Uterus (tissue), 4 donors: ENCODE results near the gene CFAP251. TPM values are rescaled to one million over a fixed set of nuclear protein-coding genes. Genes with fewer than 3 reads are reported as not detected.

ENCODE experiments used
- DNase-seq, 2 donors: peaks; one replicate each; pipeline ENCODE4 v3.0.0-alpha.2; 2019 to 2020
- H3K27ac ChIP-seq, 2 donors: fragments of 200-600 bp; sonication (generic); 1 replicate in 1 of 2; 2 replicates in 1 of 2; pipeline ENCODE4 v1.5.1; 2016 to 2018
- H3K27me3 ChIP-seq, 2 donors: fragments of 200-600 bp; sonication (generic); one replicate each; pipeline ENCODE4 v1.5.1; 2018 to 2019; ENCODE audit warnings: control low read depth in 1 of 2
- H3K36me3 ChIP-seq, 2 donors: fragments of 200-600 bp; sonication (generic); one replicate each; pipeline ENCODE4 v1.5.1; 2019; ENCODE audit warnings: control low read depth in 1 of 2
- H3K4me1 ChIP-seq, 2 donors: fragments of 200-600 bp; sonication (generic); one replicate each; pipeline ENCODE4 v1.5.1; 2018 to 2019; ENCODE audit warnings: control low read depth in 1 of 2
- H3K4me3 ChIP-seq, 2 donors: fragments of 200-600 bp; sonication (generic); 1 replicate in 1 of 2; 2 replicates in 1 of 2; pipeline ENCODE4 v1.5.1; 2018 to 2019; ENCODE audit warnings: mild to moderate bottlenecking in 1 of 2
- H3K9me3 ChIP-seq, 2 donors: fragments of 200-600 bp; sonication (generic); one replicate each; pipeline ENCODE4 v1.5.1; 2019; ENCODE audit warnings: control low read depth in 1 of 2
- CTCF ChIP-seq, 4 experiments: fragments of 200-600 bp in 2 of 4; fragments of 450-650 bp in 2 of 4; sonication (generic) in 2 of 4; IDR thresholded peaks; one replicate each; pipeline ENCODE4 v1.5.1; 2016 to 2019; ENCODE audit warnings: antibody characterized with exemption in 4 of 4, mild to moderate bottlenecking in 2 of 4, moderate library complexity in 1 of 4
- POLR2A ChIP-seq, 2 donors: fragments of 450-650 bp; IDR thresholded peaks; one replicate each; pipeline ENCODE4 v1.6.1; 2016; ENCODE audit warnings: antibody characterized with exemption in 2 of 2, mild to moderate bottlenecking in 1 of 2, moderate library complexity in 1 of 2
- intact Hi-C: fragments of 100-400 bp; cut with DNase I; formaldehyde crosslinking; loops from one replicate; pipeline ENCODE4 v1.15.1; 2023; ENCODE audit warnings: low total_unique reads
- total RNA-seq, 4 donors: library from RNA; depleted of rRNA in 3 of 4; stranded (reverse); fragments of >200 nt in 3 of 4; gene quantifications; one replicate each; pipeline versions ENCODE4 v1.1.0 to v1.2.4, GENCODE V29; 2014 to 2023
- donor health status: DM: yes; HTN: yes; CAD: no.

The CFAP251 gene
- total RNA-seq, 4 donors from 2014 or later, result 5.9 to 135 (median 12.7) TPM

- intact Hi-C loops, result no loop called here
- no peaks in the 10 kb centered on the region for H3K36me3 ChIP-seq
- no peak for DNase-seq
- no peaks in the 10 kb centered on the region for H3K27me3 ChIP-seq
- H3K27ac ChIP-seq, result no peak overlapping the region
- no peak for TF ChIP-seq CTCF (IDR thresholded peaks at IDR 0.05)
- TF ChIP-seq POLR2A (IDR thresholded peaks at IDR 0.05), result no peak
- H3K9me3 ChIP-seq, result no peaks in the 10 kb centered on the region
- H3K4me1 ChIP-seq, result no peaks in the 10 kb centered on the region
- H3K4me3 ChIP-seq, result no peak overlapping the region
Measured at GRCh38 chr12:121968876-121969275, 50.5 kb downstream of the CFAP251 start.

- no peaks in the 10 kb centered on the region for H3K4me1 ChIP-seq
- no peaks in the 10 kb centered on the region for H3K9me3 ChIP-seq
- intact Hi-C loops, result no loop called here
- DNase-seq, result no peak
- TF ChIP-seq CTCF (IDR thresholded peaks at IDR 0.05) (no peak), POLR2A (IDR thresholded peaks at IDR 0.05) (no peak)
- H3K4me3 ChIP-seq, result no peak overlapping the region
- H3K27ac ChIP-seq, result no peak overlapping the region
- H3K36me3 ChIP-seq, result no peaks in the 10 kb centered on the region
- H3K27me3 ChIP-seq, result no peaks in the 10 kb centered on the region
Measured at GRCh38 chr12:121969726-121970125, 51.3 kb downstream of the CFAP251 start.

- TF ChIP-seq POLR2A (IDR thresholded peaks at IDR 0.05) (no peak), CTCF (IDR thresholded peaks at IDR 0.05) (no peak)
- H3K36me3 ChIP-seq, result no peaks in the 10 kb centered on the region
- no peak overlapping the region for H3K4me3 ChIP-seq
- no peak overlapping the region for H3K27ac ChIP-seq
- H3K27me3 ChIP-seq, result no peaks in the 10 kb centered on the region
- H3K4me1 ChIP-seq, result no peaks in the 10 kb centered on the region
- H3K9me3 ChIP-seq, result no peaks in the 10 kb centered on the region
- intact Hi-C loops, result no loop called here
- DNase-seq, result no peak
Measured at GRCh38 chr12:121970581-121971300, 52.3 kb downstream of the CFAP251 start.

- Histone ChIP-seq H3K36me3 (no peaks in the 10 kb centered on the region), H3K4me3 (no peak overlapping the region), H3K27ac (no peak overlapping the region), H3K9me3 (no peaks in the 10 kb centered on the region), H3K4me1 (no peaks in the 10 kb centered on the region), H3K27me3 (no peaks in the 10 kb centered on the region)
- no peak for TF ChIP-seq POLR2A (IDR thresholded peaks at IDR 0.05)
- TF ChIP-seq CTCF (IDR thresholded peaks at IDR 0.05), result no peak
- DNase-seq, result no peak
- intact Hi-C loops, result no loop called here
Measured at GRCh38 chr12:121974026-121974985, 55.9 kb downstream of the CFAP251 start.

- intact Hi-C loops, result no loop called here
- Histone ChIP-seq H3K9me3 (no peaks in the 10 kb centered on the region), H3K4me3 (no peak overlapping the region), H3K27ac (no peak overlapping the region), H3K27me3 (no peaks in the 10 kb centered on the region), H3K4me1 (no peaks in the 10 kb centered on the region), H3K36me3 (no peaks in the 10 kb centered on the region)
- DNase-seq, result no peak
- TF ChIP-seq POLR2A (IDR thresholded peaks at IDR 0.05), result no peak
- no peak for TF ChIP-seq CTCF (IDR thresholded peaks at IDR 0.05)
Measured at GRCh38 chr12:121975021-121975420, 56.6 kb downstream of the CFAP251 start.
